Hepatocyte (in vitro differentiated cells): ENCODE results near the gene DCAF5. TPM values are rescaled to one million over a fixed set of nuclear protein-coding genes. Genes with fewer than 3 reads are reported as not detected.

Experiments
- DNase-seq: peaks from one replicate; pipeline ENCODE4 v3.0.0-alpha.2; 2016; ENCODE audit warnings: low spot score
- H2AFZ ChIP-seq: fragments of 200-600 bp; sonication (generic); 2 replicates; pipeline ENCODE4 v1.6.0; 2016; ENCODE audit warnings: antibody characterized with exemption, mild to moderate bottlenecking
- H3K27ac ChIP-seq: fragments of 200-600 bp; sonication (generic); 2 replicates; pipeline ENCODE4 v1.5.1; 2016; ENCODE audit warnings: mild to moderate bottlenecking
- H3K27me3 ChIP-seq: fragments of 200-600 bp; sonication (generic); 2 replicates; pipeline ENCODE4 v1.6.1; 2016
- H3K36me3 ChIP-seq: fragments of 200-600 bp; sonication (generic); replicated peaks from 2 replicates; pipeline ENCODE4 v1.5.1; 2016; ENCODE audit warnings: low read depth; ENCODE audit not compliant: insufficient read depth
- H3K4me1 ChIP-seq: fragments of 200-600 bp; sonication (generic); 2 replicates; pipeline ENCODE4 v1.5.1; 2016; ENCODE audit warnings: mild to moderate bottlenecking, moderate library complexity; ENCODE audit not compliant: insufficient read depth
- H3K4me2 ChIP-seq: fragments of 200-600 bp; sonication (generic); 2 replicates; pipeline ENCODE4 v1.6.0; 2016
- H3K4me3 ChIP-seq: fragments of 200-600 bp; sonication (generic); 2 replicates; pipeline ENCODE4 v1.5.1; 2016; ENCODE audit warnings: mild to moderate bottlenecking
- H3K79me2 ChIP-seq: fragments of 200-600 bp; sonication (generic); 2 replicates; pipeline ENCODE4 v1.6.0; 2017; ENCODE audit warnings: mild to moderate bottlenecking
- H3K9me2 ChIP-seq: fragments of 200-600 bp; sonication (generic); replicated peaks from 2 replicates; pipeline ENCODE4 v1.6.0; 2017; ENCODE audit warnings: mild to moderate bottlenecking; ENCODE audit not compliant: insufficient read depth
- H3K9me3 ChIP-seq: fragments of 200-600 bp; sonication (generic); 2 replicates; pipeline ENCODE4 v1.5.1; 2016; ENCODE audit warnings: low read depth, mild to moderate bottlenecking
- H4K20me1 ChIP-seq: fragments of 200-600 bp; sonication (generic); 2 replicates; pipeline ENCODE4 v1.6.0; 2016; ENCODE audit warnings: mild to moderate bottlenecking; ENCODE audit not compliant: insufficient read depth, poor library complexity, severe bottlenecking
- CTCF ChIP-seq: fragments of 200-600 bp; sonication (generic); IDR thresholded peaks from 2 replicates; pipeline ENCODE4 v1.5.1; 2016; ENCODE audit warnings: antibody characterized with exemption, mild to moderate bottlenecking; ENCODE audit not compliant: poor library complexity
- EZH2 ChIP-seq: fragments of 200-600 bp; sonication (generic); IDR thresholded peaks from 2 replicates; pipeline ENCODE4 v1.6.1; 2016; ENCODE audit warnings: antibody characterized with exemption, mild to moderate bottlenecking, borderline replicate concordance
- EZH2phosphoT487 ChIP-seq: fragments of 200-600 bp; sonication (generic); IDR thresholded peaks from one replicate; pipeline ENCODE4 v1.6.1; 2018; ENCODE audit warnings: antibody characterized with exemption, mild to moderate bottlenecking, low read depth, moderate library complexity; ENCODE audit not compliant: unreplicated experiment, severe bottlenecking
- WGBS: methylation state at CpG from one replicate; pipeline ENCODE4 v1.1.6; 2016; ENCODE audit warnings: low lambda C conversion rate; ENCODE audit errors: missing lambda C conversion rate; 5-methylcytosine and 5-hydroxymethylcytosine counted together
- polyA plus RNA-seq: library from polyadenylated mRNA; unstranded; fragments of >200 nt; fragmentation: Nextera tagmentation; extraction: Ambion mirVana; gene quantifications from 2 replicates; pipeline ENCODE4 v1.2.1, GENCODE V29; 2016
- total RNA-seq: library from RNA; depleted of rRNA; stranded (reverse); fragments of >200 nt; gene quantifications from 2 replicates; pipeline ENCODE4 v1.2.3, GENCODE V29; 2014

The DCAF5 gene
- total and polyA plus RNA-seq, 2 experiments from 2014 or later: 34.4 to 47.6 TPM

- Histone ChIP-seq H3K9me3 (no peaks in the 10 kb centered on the region), H4K20me1 (no peaks in the 10 kb centered on the region), H3K79me2 (no peaks in the 10 kb centered on the region), H3K4me2 (no peak overlapping the region), H3K4me1 (peaks cover 14% of the 10 kb centered on the region), H3K27ac (no peak overlapping the region), H3K9me2 (no peaks in the 10 kb centered on the region), H3K27me3 (no peaks in the 10 kb centered on the region), H2AFZ (no peak overlapping the region), H3K4me3 (no peak overlapping the region), H3K36me3 (no peaks in the 10 kb centered on the region)
- WGBS: 90% methylated on average over 2 of the region's 4 CpGs
- no peak for DNase-seq
- TF ChIP-seq CTCF (no peak), EZH2 (no peak), EZH2phosphoT487 (no peak)
Observed at GRCh38 chr14:69017706-69018105, 135.2 kb downstream of the DCAF5 start.

GRCh38 chr14:69014829-69015259 is 138.1 kb downstream of the DCAF5 start:
- no peak overlapping the region for H3K4me3 ChIP-seq
- no peaks in the 10 kb centered on the region for H3K79me2 ChIP-seq
- DNase-seq: no peak
- H3K27me3 ChIP-seq: no peaks in the 10 kb centered on the region
- H2AFZ ChIP-seq: no peak overlapping the region
- TF ChIP-seq EZH2 (no peak), CTCF (no peak)
- H4K20me1 ChIP-seq: no peaks in the 10 kb centered on the region
- no peaks in the 10 kb centered on the region for H3K36me3 ChIP-seq
- H3K9me2 ChIP-seq: no peaks in the 10 kb centered on the region
- no peak overlapping the region for H3K4me2 ChIP-seq
- no peaks in the 10 kb centered on the region for H3K9me3 ChIP-seq
- H3K4me1 ChIP-seq: peaks cover 14% of the 10 kb centered on the region
- 94% methylated on average over 6 of the region's 6 CpGs for WGBS
- no peak overlapping the region for H3K27ac ChIP-seq

GRCh38 chr14:69013943-69014782 is 138.8 kb downstream of the DCAF5 start:
- Histone ChIP-seq H3K27me3 (no peaks in the 10 kb centered on the region), H3K4me2 (peak overlapping the region; percentile 39), H3K79me2 (no peaks in the 10 kb centered on the region), H3K4me3 (no peak overlapping the region), H3K36me3 (no peaks in the 10 kb centered on the region), H3K9me3 (no peaks in the 10 kb centered on the region), H4K20me1 (no peaks in the 10 kb centered on the region), H3K4me1 (peaks cover 14% of the 10 kb centered on the region), H2AFZ (no peak overlapping the region), H3K27ac (peak overlapping the region; percentile 52), H3K9me2 (no peaks in the 10 kb centered on the region)
- 61% methylated on average over 12 of the region's 12 CpGs for WGBS
- TF ChIP-seq CTCF (no peak), EZH2phosphoT487 (no peak), EZH2 (no peak)
- peak; percentile 78 for DNase-seq
